Inflammatory macrophage treated with lipopolysaccharide for 4 hours (primary cell): ENCODE data around the gene RERE.
"Not testable (repeated sequence)": the region's sequence is repeated elsewhere in the genome, so short reads cannot be mapped to it uniquely, and the experiment has no call there.

ENCODE experiments used
- DNase-seq: peaks from one replicate; pipeline ENCODE4 v3.0.0-alpha.2; 2020

The RERE gene

GRCh38 chr1:8631163-8631562, 186.3 kb downstream of the RERE start:
- DNase-seq, result no peak

DNA sequence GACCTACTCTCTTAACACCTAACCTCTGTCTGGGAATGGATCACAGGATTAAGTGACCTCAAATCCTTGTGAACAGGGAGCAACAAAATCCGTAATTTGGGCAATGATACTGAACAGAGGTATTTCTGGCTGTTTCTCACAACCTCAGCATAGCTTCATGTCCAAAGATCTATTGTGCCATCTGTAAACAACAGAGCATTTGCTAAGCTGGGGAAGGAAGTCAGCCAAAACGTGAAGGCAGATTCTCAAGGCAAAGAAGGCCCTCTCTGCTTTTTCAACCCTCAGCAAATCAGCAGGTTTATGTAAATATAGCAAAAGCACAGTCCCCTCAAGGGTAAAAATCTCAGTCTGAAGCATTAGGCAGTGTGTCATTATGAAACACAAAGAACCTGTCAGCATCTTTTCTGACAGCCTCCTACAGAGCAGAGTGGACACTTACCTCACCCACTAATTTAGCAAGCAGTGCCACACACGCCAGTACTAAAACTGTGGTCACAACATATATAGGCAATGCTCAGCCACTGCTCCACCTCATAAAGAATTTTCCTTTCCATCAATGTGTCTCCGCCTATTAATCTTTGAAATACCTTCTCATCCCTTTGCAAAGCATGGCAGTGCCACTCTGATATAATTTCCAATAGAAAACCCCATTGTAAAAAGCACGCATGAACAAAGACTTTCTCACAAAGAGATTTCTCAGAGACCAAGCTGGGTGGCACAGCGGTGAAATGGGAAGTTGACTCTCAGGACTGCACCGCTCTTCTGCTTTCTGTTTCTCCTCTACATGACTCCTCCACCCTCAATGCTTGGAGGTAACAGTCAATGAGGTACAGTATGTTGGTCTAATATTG, 188.0 kb downstream of the RERE start:
- peak; percentile 75 for DNase-seq

GRCh38 chr1:8628606-8629005, 188.8 kb downstream of the RERE start:
- DNase-seq, result no peak

DNA sequence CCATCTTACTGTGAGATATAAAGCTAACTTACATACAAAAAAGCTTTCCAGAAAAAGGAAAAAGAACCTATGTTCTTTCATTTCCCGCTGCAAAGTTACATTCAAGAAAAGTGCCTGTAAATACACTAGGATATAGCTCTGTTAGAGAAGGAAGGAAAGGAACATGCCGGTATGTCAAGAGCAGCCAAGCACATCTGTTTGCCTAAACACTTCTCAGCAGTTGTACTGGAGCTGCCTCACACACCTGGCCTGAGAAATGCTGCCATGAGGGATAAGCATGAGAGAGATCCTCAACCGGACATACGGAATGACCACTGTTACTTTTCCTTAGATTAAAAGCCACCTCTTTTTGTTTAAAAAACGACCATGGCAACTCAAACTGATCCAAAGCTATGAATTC, 189.7 kb downstream of the RERE start:
- DNase-seq, result no peak

GRCh38 chr1:8625981-8626898, 191.2 kb downstream of the RERE start:
- peak; percentile 25 for DNase-seq

DNA sequence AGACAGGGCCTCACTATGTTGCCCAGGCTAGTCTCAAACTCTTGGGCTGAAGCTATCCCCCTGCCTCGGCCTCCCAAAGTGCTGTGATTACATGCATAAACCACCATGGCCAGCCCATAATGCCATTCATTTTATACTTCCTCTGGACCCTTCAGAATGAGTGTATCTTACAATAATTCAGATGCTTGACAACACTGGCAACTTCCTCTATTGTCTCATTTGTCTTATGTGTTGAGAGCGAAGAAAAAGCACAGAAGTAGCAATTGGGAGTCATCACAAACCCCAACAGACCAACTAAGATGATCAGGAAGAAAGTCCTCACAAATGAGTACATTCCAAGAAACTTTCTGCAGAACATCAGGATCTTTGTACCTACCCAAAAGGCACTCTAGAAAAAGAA, 191.9 kb downstream of the RERE start:
- DNase-seq, result peak; percentile 55

DNA sequence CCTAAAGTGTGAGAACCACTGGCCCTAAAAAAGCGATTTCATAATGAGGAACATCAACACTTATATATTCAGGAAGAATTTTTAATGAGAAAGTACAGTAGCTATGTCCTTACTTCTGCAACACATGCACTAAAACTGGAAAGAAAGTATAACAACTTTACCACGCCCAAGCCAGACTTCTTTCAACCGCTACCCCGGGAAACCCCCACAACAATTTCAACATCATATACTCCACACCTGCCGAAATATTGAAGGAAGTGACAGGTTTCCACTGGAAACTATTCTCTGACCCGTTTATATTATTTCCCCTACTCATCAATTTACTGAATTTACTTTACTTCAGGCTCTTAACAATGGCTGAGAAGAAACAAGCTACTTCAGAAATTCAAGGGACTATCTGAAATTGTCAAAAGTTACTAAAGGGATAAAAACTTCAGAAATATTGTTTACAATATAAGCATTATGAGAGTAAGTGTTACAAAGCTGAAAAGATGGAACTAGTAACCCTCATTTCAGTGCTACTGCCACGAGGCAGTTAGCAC, 193.7 kb downstream of the RERE start:
- DNase-seq, result not testable (repeated sequence)

GRCh38 chr1:8621785-8622348, 195.6 kb downstream of the RERE start:
- DNase-seq, result not testable (repeated sequence)

GRCh38 chr1:8621034-8621582, 196.3 kb downstream of the RERE start:
- not testable (repeated sequence) for DNase-seq

DNA sequence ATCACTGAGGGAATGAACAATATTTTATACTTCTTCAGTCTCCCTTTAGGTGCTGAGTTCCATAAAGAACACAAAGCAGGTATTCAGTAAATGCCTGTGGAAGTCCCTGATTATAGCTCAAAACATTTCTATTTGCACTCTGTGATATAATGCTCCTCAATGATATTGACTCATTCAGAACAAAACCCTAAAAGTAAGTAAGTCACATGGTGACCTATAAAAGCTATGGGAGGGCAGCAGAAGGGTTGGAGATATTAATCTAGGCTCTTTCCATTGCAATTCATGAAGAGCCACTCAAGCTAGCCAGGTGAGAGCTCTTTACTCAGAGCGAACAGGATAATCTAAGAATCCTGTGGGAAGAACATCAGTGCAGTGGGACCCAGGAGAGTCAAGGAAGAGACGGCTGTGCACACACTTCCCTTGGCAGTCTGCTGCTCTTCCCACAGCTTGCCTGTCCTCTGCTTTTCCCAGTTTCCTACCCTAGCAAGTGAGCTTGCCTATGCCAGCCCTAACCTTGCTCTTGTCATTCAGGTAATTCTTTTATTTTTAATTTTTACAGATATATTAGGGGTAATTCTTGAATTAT, 197.4 kb downstream of the RERE start:
- not testable (repeated sequence) for DNase-seq

- not testable (repeated sequence) for DNase-seq
Measured at GRCh38 chr1:8619419-8619818, 198.0 kb downstream of the RERE start.

- DNase-seq, result not testable (repeated sequence)
Measured at GRCh38 chr1:8616791-8617190, 200.6 kb downstream of the RERE start.

- not testable (repeated sequence) for DNase-seq
Measured at GRCh38 chr1:8611634-8612515, 205.6 kb downstream of the RERE start.

GRCh38 chr1:8607906-8608305, 209.5 kb downstream of the RERE start:
- no peak for DNase-seq

- DNase-seq, result no peak
Measured at GRCh38 chr1:8604041-8604945, 213.1 kb downstream of the RERE start.

- peak; percentile 11 for DNase-seq
Measured at GRCh38 chr1:8603220-8603616, 214.2 kb downstream of the RERE start.

GRCh38 chr1:8602471-8603219, 214.8 kb downstream of the RERE start:
- DNase-seq, result peak; percentile 2

DNA sequence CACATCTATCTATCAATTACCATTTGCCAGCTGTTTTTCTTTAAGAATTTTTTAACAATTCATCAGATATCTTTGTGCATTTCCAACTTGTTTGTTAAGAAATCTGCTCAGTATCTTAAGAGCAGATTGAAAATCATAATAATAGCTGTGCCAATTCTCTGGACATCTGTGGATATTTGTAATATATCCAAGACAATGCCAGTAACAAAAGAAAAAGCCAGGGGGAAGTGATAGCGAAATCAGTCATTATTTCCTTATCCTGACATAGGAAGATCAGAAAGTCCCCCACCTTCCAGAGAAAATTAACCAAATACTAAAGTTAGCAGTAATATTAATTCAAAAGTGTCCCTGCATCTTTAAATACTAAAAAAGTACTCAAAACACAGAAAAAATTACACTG, 217.1 kb downstream of the RERE start:
- peak; percentile 25 for DNase-seq

DNA sequence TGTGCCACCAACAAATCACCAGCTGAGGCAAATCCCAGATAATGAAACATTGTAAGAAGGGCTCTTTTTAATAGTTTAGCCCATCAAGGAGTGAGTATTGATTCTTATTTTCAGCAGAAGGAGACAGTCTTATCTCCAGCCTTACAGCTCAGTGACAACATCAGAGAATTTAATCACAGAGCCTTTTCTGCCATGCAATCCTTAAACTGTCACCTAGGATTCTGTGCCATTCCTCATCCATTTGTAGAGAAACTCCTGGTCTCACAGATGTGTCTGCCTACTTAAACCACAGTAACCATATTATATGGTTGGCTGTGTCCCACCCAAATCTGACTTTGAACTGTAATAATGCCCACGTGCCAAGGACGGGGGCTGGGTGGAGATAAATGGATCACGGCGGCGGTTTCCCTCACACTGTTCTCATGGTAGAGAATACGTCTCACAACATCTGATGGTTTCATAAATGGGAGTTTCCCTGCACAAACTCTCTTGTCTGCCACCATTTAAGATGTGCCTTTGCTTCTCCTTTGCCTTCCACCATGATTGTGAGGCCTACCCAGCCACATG, 217.7 kb downstream of the RERE start:
- DNase-seq, result no peak
